ENCODE data around the gene MAN2B2.

DNA sequence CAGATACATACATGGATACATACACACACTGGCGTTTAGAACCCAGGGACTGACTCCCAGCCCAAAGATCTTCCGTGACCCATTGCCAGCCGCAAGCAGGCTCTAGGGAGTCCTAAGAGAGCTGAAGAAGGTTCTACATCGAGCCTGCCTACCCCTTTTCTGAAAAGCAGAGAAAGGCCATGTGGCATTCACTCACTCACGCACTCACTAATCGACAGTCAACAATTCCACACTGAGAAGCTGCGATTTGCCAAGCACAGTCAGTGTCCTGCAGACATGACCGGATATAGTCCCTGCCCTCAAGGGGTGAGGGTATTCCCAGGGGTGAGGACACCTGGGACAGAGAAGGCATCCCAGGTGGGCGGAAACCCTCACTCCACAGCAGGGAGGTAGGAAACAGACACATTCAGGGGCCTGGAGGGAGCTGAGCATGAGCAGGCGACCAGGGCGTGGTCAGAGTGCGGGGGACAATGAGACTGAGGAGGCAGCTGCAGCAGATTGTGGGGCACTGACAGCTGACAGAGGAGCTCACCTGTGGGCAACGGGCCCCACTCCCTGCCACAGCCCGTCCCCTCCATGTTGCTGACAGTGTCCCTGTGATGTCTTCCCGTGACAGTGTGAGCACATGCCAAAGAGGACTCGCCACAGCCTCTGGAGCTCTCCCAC is 13.2 kb upstream of the MAN2B2 start:
- TF ChIP-seq CTCF (IDR thresholded peaks at IDR 0.05; ENCODE audit: insufficient read depth, low read length, poor library complexity, severe bottlenecking) (no peak), EZH2phosphoT487 (conservative IDR thresholded peaks at IDR 0.05; ENCODE audit: low read length) (no peak)
